ENCODE data around the gene NEU4. TPM values are rescaled to one million over a fixed set of nuclear protein-coding genes. Genes with fewer than 3 reads are reported as not detected.

NEU4 gene
- total and polyA plus RNA-seq, 2 of the 4 experiments (the other 2 are of a cell fraction), result not detected

DNA sequence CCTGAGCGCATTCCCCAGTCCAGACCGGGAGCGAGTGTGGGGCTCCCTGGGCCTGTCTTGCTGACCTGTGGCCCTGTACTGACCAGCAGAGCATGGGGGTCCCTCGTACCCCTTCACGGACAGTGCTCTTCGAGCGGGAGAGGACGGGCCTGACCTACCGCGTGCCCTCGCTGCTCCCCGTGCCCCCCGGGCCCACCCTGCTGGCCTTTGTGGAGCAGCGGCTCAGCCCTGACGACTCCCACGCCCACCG lies 5.3 kb downstream of the NEU4 start:
- no peaks in the 10 kb centered on the region for H3K9me3 ChIP-seq (ENCODE audit: control insufficient read depth, insufficient read depth, low read length)
- H2AK9ac ChIP-seq (replicated peaks; ENCODE audit: low read depth, low read length, poor library complexity), result no peak overlapping the region
- H3K23ac ChIP-seq (ENCODE audit: low read depth, low read length), result no peak overlapping the region
- no peak overlapping the region for H3K9ac ChIP-seq (ENCODE audit: low read depth, low read length)
- no peak overlapping the region for H3K4me3 ChIP-seq (ENCODE audit: insufficient read depth, low read depth, low read length)
- H3K4ac ChIP-seq (ENCODE audit: low read depth, low read length), result no peak overlapping the region
- POLR2A ChIA-PET (ENCODE audit: unreplicated experiment), result no interaction called here
- ATAC-seq (ENCODE audit: low read depth) (no peak), DNase-seq (no peak)
- no peak overlapping the region for H4K91ac ChIP-seq (ENCODE audit: insufficient read depth, low read depth, low read length)
- peaks cover 13% of the 10 kb centered on the region; the same call in 1 of the 2 replicates for H3K27me3 ChIP-seq (ENCODE audit: control insufficient read depth, insufficient read depth, low read length)
- H4K5ac ChIP-seq (ENCODE audit: low read depth, low read length), result no peak overlapping the region
- H2BK120ac ChIP-seq (ENCODE audit: low read depth, low read length), result no peak overlapping the region
- no peaks in the 10 kb centered on the region for H3K79me1 ChIP-seq (ENCODE audit: low read depth in 1 of 2, low read length in 2 of 2)
- BruUV-seq (replicated peaks), result no TSS peak
- no peak overlapping the region for H2BK20ac ChIP-seq (ENCODE audit: low read depth, low read length)
- H4K20me1 ChIP-seq (ENCODE audit: insufficient read depth, low read length), result no peaks in the 10 kb centered on the region; the same call in 1 of the 2 replicates
- no peak overlapping the region for H3K14ac ChIP-seq (replicated peaks; ENCODE audit: low read depth, low read length)
- 100% methylated on average over 1 of the region's 17 CpGs; no CpG with 5 or more reads in 1 of the 2 experiments for WGBS, 2 experiments (ENCODE audit: extremely low coverage in 2 of 2, insufficient read length in 1 of 2)
- no peaks in the 10 kb centered on the region for H3K4me1 ChIP-seq (ENCODE audit: control insufficient read depth, insufficient read depth, low read length)
- CTCF ChIA-PET, result no interaction called here
- H4K8ac ChIP-seq (ENCODE audit: low read depth in 2 of 2, low read length in 2 of 2), result no peak overlapping the region
- H3K56ac ChIP-seq (ENCODE audit: extremely low read depth, insufficient read depth, low read length), result no peak overlapping the region
- H3K9me1 ChIP-seq (ENCODE audit: insufficient read depth, low read length), result no peaks in the 10 kb centered on the region
- H2BK5ac ChIP-seq (ENCODE audit: low read depth, low read length, poor library complexity, severe bottlenecking), result no peak overlapping the region
- no peak overlapping the region for H2AK5ac ChIP-seq (ENCODE audit: low read depth, low read length)
- intact Hi-C loops (cut with micrococcal nuclease) (no loop called here), dilution Hi-C loops (cut with HindIII; ENCODE audit: low sequenced_read_pairs, unreplicated experiment) (no loop called here), in situ Hi-C loops (cut with MboI; ENCODE audit: low sequenced_read_pairs) (no loop called here)
- H3K18ac ChIP-seq (ENCODE audit: low read depth, low read length), result no peak overlapping the region
- H2AFZ ChIP-seq (replicated peaks; ENCODE audit: low read length, poor library complexity), result no peak overlapping the region
- no peak overlapping the region for H2BK15ac ChIP-seq (ENCODE audit: low read depth, low read length)
- TF ChIP-seq, protein P1, sequence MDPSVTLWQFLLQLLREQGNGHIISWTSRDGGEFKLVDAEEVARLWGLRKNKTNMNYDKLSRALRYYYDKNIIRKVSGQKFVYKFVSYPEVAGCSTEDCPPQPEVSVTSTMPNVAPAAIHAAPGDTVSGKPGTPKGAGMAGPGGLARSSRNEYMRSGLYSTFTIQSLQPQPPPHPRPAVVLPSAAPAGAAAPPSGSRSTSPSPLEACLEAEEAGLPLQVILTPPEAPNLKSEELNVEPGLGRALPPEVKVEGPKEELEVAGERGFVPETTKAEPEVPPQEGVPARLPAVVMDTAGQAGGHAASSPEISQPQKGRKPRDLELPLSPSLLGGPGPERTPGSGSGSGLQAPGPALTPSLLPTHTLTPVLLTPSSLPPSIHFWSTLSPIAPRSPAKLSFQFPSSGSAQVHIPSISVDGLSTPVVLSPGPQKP (IDR thresholded peaks at IDR 0.05; ENCODE audit: borderline replicate concordance, low read depth, low read length), result no peak
- TF ChIP-seq RCOR1 (IDR thresholded peaks at IDR 0.05; ENCODE audit: insufficient replicate concordance, low read length) (no peak), FOS (IDR thresholded peaks at IDR 0.05; ENCODE audit: low read depth, low read length) (no peak)
- TF ChIP-seq, protein P2, sequence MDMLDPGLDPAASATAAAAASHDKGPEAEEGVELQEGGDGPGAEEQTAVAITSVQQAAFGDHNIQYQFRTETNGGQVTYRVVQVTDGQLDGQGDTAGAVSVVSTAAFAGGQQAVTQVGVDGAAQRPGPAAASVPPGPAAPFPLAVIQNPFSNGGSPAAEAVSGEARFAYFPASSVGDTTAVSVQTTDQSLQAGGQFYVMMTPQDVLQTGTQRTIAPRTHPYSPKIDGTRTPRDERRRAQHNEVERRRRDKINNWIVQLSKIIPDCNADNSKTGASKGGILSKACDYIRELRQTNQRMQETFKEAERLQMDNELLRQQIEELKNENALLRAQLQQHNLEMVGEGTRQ (IDR thresholded peaks at IDR 0.05; ENCODE audit: low read depth, low read length), result no peak
- no peak overlapping the region for H3K4me2 ChIP-seq (ENCODE audit: low read depth, low read length)
- H3K36me3 ChIP-seq (ENCODE audit: control insufficient read depth, insufficient read depth, low read length), result no peaks in the 10 kb centered on the region
- H3K27ac ChIP-seq (ENCODE audit: insufficient read depth, low read length), result no peak overlapping the region
